DMS114 treated with DMSO at 0.1 percent for 48 hours (cell line): ENCODE data around the gene PRKN.

ENCODE experiments used
- DNase-seq: peaks from one replicate; lab custom pipeline; 2025; ENCODE audit not compliant: unreplicated experiment; lab: John Stamatoyannopoulos, UW

Gene PRKN

GRCh38 chr6:162260027-162260426 is 467.5 kb downstream of the PRKN start:
- DNase-seq = no peak

- DNase-seq = no peak
These were observed 468.9 kb downstream of the PRKN start for GRCh38 chr6:162258647-162259046.

- no peak for DNase-seq
These were observed 471.2 kb downstream of the PRKN start for GRCh38 chr6:162256361-162256760.

- no peak for DNase-seq
These were observed 476.3 kb downstream of the PRKN start for GRCh38 chr6:162251257-162251656.

GRCh38 chr6:162249907-162250642 is 477.5 kb downstream of the PRKN start:
- no peak for DNase-seq

GRCh38 chr6:162245830-162246420 is 481.6 kb downstream of the PRKN start:
- DNase-seq = no peak

GRCh38 chr6:162244031-162244430 is 483.5 kb downstream of the PRKN start:
- no peak for DNase-seq

GRCh38 chr6:162242915-162243314 is 484.7 kb downstream of the PRKN start:
- no peak for DNase-seq

GRCh38 chr6:162239330-162239729 is 488.2 kb downstream of the PRKN start:
- no peak for DNase-seq

GRCh38 chr6:162238675-162239074 is 488.9 kb downstream of the PRKN start:
- DNase-seq = no peak

GRCh38 chr6:162237331-162237730 is 490.2 kb downstream of the PRKN start:
- no peak for DNase-seq

GRCh38 chr6:162234631-162235030 is 492.9 kb downstream of the PRKN start:
- DNase-seq = no peak

- no peak for DNase-seq
These were observed 497.3 kb downstream of the PRKN start for GRCh38 chr6:162230147-162230752.

GRCh38 chr6:162229093-162229492 is 498.5 kb downstream of the PRKN start:
- DNase-seq = no peak

GRCh38 chr6:162226803-162227202 is 500.8 kb downstream of the PRKN start:
- no peak for DNase-seq

GRCh38 chr6:162222521-162222920 is 505.0 kb downstream of the PRKN start:
- DNase-seq = no peak

GRCh38 chr6:162220876-162221275 is 506.7 kb downstream of the PRKN start:
- no peak for DNase-seq

GRCh38 chr6:162219266-162219665 is 508.3 kb downstream of the PRKN start:
- no peak for DNase-seq

- DNase-seq = no peak
These were observed 509.6 kb downstream of the PRKN start for GRCh38 chr6:162217811-162218493.

- DNase-seq = no peak
These were observed 510.5 kb downstream of the PRKN start for GRCh38 chr6:162217058-162217457.

GRCh38 chr6:162211777-162212176 is 515.8 kb downstream of the PRKN start:
- no peak for DNase-seq

GRCh38 chr6:162211022-162211421 is 516.5 kb downstream of the PRKN start:
- no peak for DNase-seq
